B cell (primary cell): ENCODE data around the gene BIRC5. TPM values are rescaled to one million over a fixed set of nuclear protein-coding genes. Genes with fewer than 3 reads are reported as not detected.

Experiments used
- ATAC-seq: fragments of 200-7000 bp; cut with Tn5 transposase; one replicate; pipeline ENCODE4 v1.10.0; 2021; ENCODE audit warnings: low read depth, mild to moderate bottlenecking, moderate number of reproducible peaks, moderate library complexity
- CTCF ChIA-PET: fragments of 350-600 bp; sonication (Branson Sonifier 250); formaldehyde crosslinking; loops from one replicate; lab custom pipeline; 2021; ENCODE audit warnings: antibody characterized with exemption, inconsistent platforms; lab: Charles Lee
- POLR2A ChIA-PET: fragments of 350-600 bp; sonication (Branson Sonifier 250); formaldehyde crosslinking; loops from one replicate; lab custom pipeline; 2021; ENCODE audit warnings: antibody characterized with exemption; lab: Charles Lee
- DNase-seq: peaks from one replicate; pipeline ENCODE4 v3.0.0; 2013
- H2AFZ ChIP-seq: 2 replicates; pipeline ENCODE4 v1.6.1; 2012; ENCODE audit warnings: mild to moderate bottlenecking, low read depth, low read length; ENCODE audit not compliant: insufficient read depth, poor library complexity, severe bottlenecking
- H3K27ac ChIP-seq, 2 donors: 1 replicate in 1 of 2; 2 replicates in 1 of 2; pipeline ENCODE4 v1.5.1; 2012 to 2013; ENCODE audit warnings: low read length in 2 of 2, mild to moderate bottlenecking in 2 of 2, moderate library complexity in 1 of 2
- H3K27me3 ChIP-seq, 4 experiments: fragments of 200-600 bp in 1 of 4; sonication (generic) in 1 of 4; replicated peaks in 1 of 4; 1 replicate in 2 of 4; 2 replicates in 2 of 4; pipeline versions ENCODE4 v1.6.1 to v1.7.0; 2013 to 2016; ENCODE audit warnings: low read length in 3 of 4, mild to moderate bottlenecking in 2 of 4, mixed read lengths in 1 of 4, moderate library complexity in 1 of 4; ENCODE audit not compliant: insufficient read depth in 4 of 4, control insufficient read depth in 3 of 4; ENCODE audit errors: control extremely low read depth in 1 of 4
- H3K36me3 ChIP-seq, 2 experiments: replicated peaks in 1 of 2; 1 replicate in 1 of 2; 2 replicates in 1 of 2; pipeline versions ENCODE4 v1.6.1 to v1.7.1; 2013; ENCODE audit warnings: low read length in 1 of 2; ENCODE audit not compliant: insufficient read depth in 2 of 2, control insufficient read depth in 1 of 2; ENCODE audit errors: control extremely low read depth in 1 of 2, extremely low read depth in 1 of 2
- H3K4me1 ChIP-seq, 2 donors: fragments of 200-600 bp in 1 of 2; sonication (generic) in 1 of 2; 1 replicate in 1 of 2; 2 replicates in 1 of 2; pipeline versions ENCODE4 v1.5.1 to v1.6.1; 2013 to 2017; ENCODE audit warnings: low read length in 2 of 2; ENCODE audit not compliant: control insufficient read depth in 2 of 2, insufficient read depth in 2 of 2
- H3K4me2 ChIP-seq: replicated peaks from 2 replicates; pipeline ENCODE3; 2012; ENCODE audit warnings: mild to moderate bottlenecking, low read depth, low read length; ENCODE audit not compliant: poor library complexity, severe bottlenecking
- H3K4me3 ChIP-seq, 5 experiments: fragments of 200-600 bp in 1 of 5; sonication (generic) in 1 of 5; 1 replicate in 3 of 5; 2 replicates in 2 of 5; pipeline versions ENCODE4 v1.5.1 to v1.7.0; 2011 to 2016; ENCODE audit warnings: low read length in 4 of 5, mild to moderate bottlenecking in 4 of 5, low read depth in 2 of 5, control low read depth in 1 of 5, moderate library complexity in 1 of 5; ENCODE audit not compliant: insufficient read depth in 1 of 5; ENCODE audit errors: control extremely low read depth in 1 of 5, extremely low read depth in 1 of 5
- H3K79me2 ChIP-seq: fragments of 200-600 bp; sonication (generic); one replicate; pipeline ENCODE4 v1.6.0; 2016; ENCODE audit warnings: low read length; ENCODE audit not compliant: control insufficient read depth, insufficient read depth
- H3K9ac ChIP-seq: fragments of 200-600 bp; sonication (generic); 2 replicates; pipeline ENCODE4 v1.6.1; 2017; ENCODE audit warnings: mild to moderate bottlenecking, low read length, moderate library complexity
- H3K9me3 ChIP-seq, 3 donors: one replicate each; pipeline versions ENCODE4 v1.6.1 to v1.7.1; 2013; ENCODE audit warnings: low read length in 2 of 3; ENCODE audit not compliant: control insufficient read depth in 2 of 3, insufficient read depth in 1 of 3; ENCODE audit errors: control extremely low read depth in 1 of 3
- H4K20me1 ChIP-seq: 2 replicates; pipeline ENCODE4 v1.6.0; 2012; ENCODE audit warnings: mild to moderate bottlenecking, low read length; ENCODE audit not compliant: insufficient read depth, control insufficient read depth, poor library complexity, severe bottlenecking
- H3K27ac Mint-ChIP-seq: one replicate; pipeline ENCODE4 v1.8.0; 2021; ENCODE audit warnings: mixed read lengths
- H3K27me3 Mint-ChIP-seq: one replicate; pipeline ENCODE4 v1.8.0; 2021; ENCODE audit warnings: mixed read lengths
- H3K4me1 Mint-ChIP-seq: one replicate; pipeline ENCODE4 v1.8.0; 2021; ENCODE audit warnings: mixed read lengths
- H3K4me3 Mint-ChIP-seq: one replicate; pipeline ENCODE4 v1.8.0; 2021; ENCODE audit warnings: mixed read lengths
- H3K9me3 Mint-ChIP-seq: one replicate; pipeline ENCODE4 v1.8.0; 2022; ENCODE audit warnings: mixed read lengths; ENCODE audit not compliant: insufficient read depth
- CTCF ChIP-seq: fragments of 200-600 bp; IDR thresholded peaks from one replicate; pipeline ENCODE4 v1.8.0; 2022; ENCODE audit warnings: antibody characterized with exemption, mild to moderate bottlenecking
- EZH2 ChIP-seq: IDR thresholded peaks from 2 replicates; pipeline ENCODE4 v1.6.1; 2012; ENCODE audit warnings: borderline replicate concordance, low read depth, mild to moderate bottlenecking, moderate library complexity, low read length; ENCODE audit not compliant: insufficient read depth, poor library complexity, severe bottlenecking
- WGBS: methylation state at CpG from one replicate; pipeline ENCODE4 v1.1.5; 2013; ENCODE audit warnings: missing lambda C conversion rate; ENCODE audit not compliant: insufficient coverage; 5-methylcytosine and 5-hydroxymethylcytosine counted together
- intact Hi-C: fragments of 100-400 bp; cut with micrococcal nuclease; formaldehyde crosslinking; loops from one replicate; pipeline ENCODE4 v1.10.0; 2022
- polyA plus RNA-seq: library from polyadenylated mRNA; depleted of rRNA; stranded (reverse); fragments of >200 nt; gene quantifications from 2 replicates; pipeline ENCODE4 v1.2.3, GENCODE V29; 2012
- total RNA-seq, 2 donors: library from RNA; stranded (reverse); fragments of 120-200 nt in 1 of 2; gene quantifications; 1 replicate in 1 of 2; 2 replicates in 1 of 2; pipeline versions ENCODE4 v1.2.3 to v1.2.4, GENCODE V29; 2013 to 2022

The BIRC5 gene
- total and polyA plus RNA-seq, 2 donors (not counting 1 experiment from before 2014, with no cell fraction given), result 0.33 to 0.84 TPM

GRCh38 chr17:78214706-78215061 is 631 bp downstream of the BIRC5 start:
- Histone ChIP-seq H3K36me3 (no peaks in the 10 kb centered on the region), H3K4me3 (peak overlapping the region in 2 of 5 experiments; percentile 43 to 60), H3K9me3 (no peaks in the 10 kb centered on the region), H3K79me2 (peaks cover 11% of the 10 kb centered on the region), H4K20me1 (no peaks in the 10 kb centered on the region), H3K9ac (peak overlapping the region; percentile 56), H3K4me2 (peak overlapping the region; percentile 92), H3K27ac (no peak overlapping the region), H3K27me3 (no peaks in the 10 kb centered on the region), H2AFZ (peak overlapping the region; percentile 72), H3K4me1 (peaks cover 4 to 8% of the 10 kb centered on the region in 2 donors)
- Mint-ChIP-seq H3K27me3 (no peaks in the 10 kb centered on the region), H3K4me3 (peak overlapping the region; percentile 79), H3K9me3 (no peaks in the 10 kb centered on the region), H3K4me1 (peaks cover 7% of the 10 kb centered on the region), H3K27ac (peak overlapping the region; percentile 26)
- intact Hi-C loops, result loop anchor here (1.0 kb wide), 2 partner anchors 40 to 74 kb away; no protein-coding TSS in a partner anchor
- 0% methylated on average over 1 of the region's 5 CpGs for WGBS
- ChIA-PET POLR2A (no interaction called here), CTCF (interaction anchor here (0.7 kb wide), 1 partner anchor 10 kb away, joined by 3 read pairs; no protein-coding TSS in a partner anchor)
- DNase-seq (no peak), ATAC-seq (no peak)
- no peak for TF ChIP-seq EZH2
- TF ChIP-seq CTCF, result no peak

- no peak for ATAC-seq
- Histone ChIP-seq H3K27me3 (no peaks in the 10 kb centered on the region), H3K4me2 (no peak overlapping the region), H3K79me2 (peaks cover 7% of the 10 kb centered on the region), H2AFZ (no peak overlapping the region), H3K4me1 (peaks cover 0 to under 1% of the 10 kb centered on the region in 2 donors), H3K9me3 (no peaks in the 10 kb centered on the region), H3K27ac (no peak overlapping the region), H3K4me3 (no peak overlapping the region), H3K36me3 (no peaks in the 10 kb centered on the region), H4K20me1 (no peaks in the 10 kb centered on the region), H3K9ac (no peak overlapping the region)
- Mint-ChIP-seq H3K27me3 (no peaks in the 10 kb centered on the region), H3K4me3 (no peak overlapping the region), H3K27ac (no peak overlapping the region), H3K4me1 (peaks cover 2% of the 10 kb centered on the region), H3K9me3 (no peaks in the 10 kb centered on the region)
- no peak for DNase-seq
- CTCF ChIA-PET, result no interaction called here
- POLR2A ChIA-PET, result interaction anchor here (0.5 kb wide), 1 partner anchor 557 kb away, joined by 7 read pairs; no protein-coding TSS in a partner anchor
- 98% methylated on average over 7 of the region's 11 CpGs for WGBS
- intact Hi-C loops, result no loop called here
- TF ChIP-seq CTCF, result no peak
- no peak for TF ChIP-seq EZH2
Observed at GRCh38 chr17:78219396-78220150, 5.5 kb downstream of the BIRC5 start.
